ENCODE measurements around the gene RNGTT.
"Not testable (repeated sequence)": the region's sequence is repeated elsewhere in the genome, so short reads cannot be mapped to it uniquely, and the experiment has no call there.

Gene RNGTT

GRCh38 chr6:88908598-88909548 is 54.5 kb downstream of the RNGTT start:
- DNase-seq: no peak

DNA sequence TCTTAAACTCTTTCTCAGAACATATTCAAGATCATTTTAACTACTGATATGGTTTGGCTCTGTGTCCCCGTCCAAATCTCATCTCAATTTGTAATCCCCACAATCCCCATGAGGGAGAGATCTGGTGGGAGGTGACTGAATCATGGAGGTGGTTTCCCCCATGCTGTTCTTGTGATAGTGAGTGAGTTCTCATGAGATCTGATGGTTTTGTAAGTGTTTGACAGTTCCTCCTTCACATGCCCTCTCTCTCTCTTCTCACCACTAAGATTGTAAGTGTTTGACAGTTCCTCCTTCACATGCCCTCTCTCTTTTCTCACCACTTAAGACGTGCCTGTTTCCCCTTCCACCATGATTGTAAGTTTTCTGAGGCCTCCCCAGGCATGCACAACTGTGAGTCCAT is 56.3 kb downstream of the RNGTT start:
- DNase-seq: not testable (repeated sequence)

- DNase-seq: no peak
Measured at GRCh38 chr6:88899569-88900316, 63.7 kb downstream of the RNGTT start.

GRCh38 chr6:88895911-88896310 is 67.5 kb downstream of the RNGTT start:
- DNase-seq: no peak

DNA sequence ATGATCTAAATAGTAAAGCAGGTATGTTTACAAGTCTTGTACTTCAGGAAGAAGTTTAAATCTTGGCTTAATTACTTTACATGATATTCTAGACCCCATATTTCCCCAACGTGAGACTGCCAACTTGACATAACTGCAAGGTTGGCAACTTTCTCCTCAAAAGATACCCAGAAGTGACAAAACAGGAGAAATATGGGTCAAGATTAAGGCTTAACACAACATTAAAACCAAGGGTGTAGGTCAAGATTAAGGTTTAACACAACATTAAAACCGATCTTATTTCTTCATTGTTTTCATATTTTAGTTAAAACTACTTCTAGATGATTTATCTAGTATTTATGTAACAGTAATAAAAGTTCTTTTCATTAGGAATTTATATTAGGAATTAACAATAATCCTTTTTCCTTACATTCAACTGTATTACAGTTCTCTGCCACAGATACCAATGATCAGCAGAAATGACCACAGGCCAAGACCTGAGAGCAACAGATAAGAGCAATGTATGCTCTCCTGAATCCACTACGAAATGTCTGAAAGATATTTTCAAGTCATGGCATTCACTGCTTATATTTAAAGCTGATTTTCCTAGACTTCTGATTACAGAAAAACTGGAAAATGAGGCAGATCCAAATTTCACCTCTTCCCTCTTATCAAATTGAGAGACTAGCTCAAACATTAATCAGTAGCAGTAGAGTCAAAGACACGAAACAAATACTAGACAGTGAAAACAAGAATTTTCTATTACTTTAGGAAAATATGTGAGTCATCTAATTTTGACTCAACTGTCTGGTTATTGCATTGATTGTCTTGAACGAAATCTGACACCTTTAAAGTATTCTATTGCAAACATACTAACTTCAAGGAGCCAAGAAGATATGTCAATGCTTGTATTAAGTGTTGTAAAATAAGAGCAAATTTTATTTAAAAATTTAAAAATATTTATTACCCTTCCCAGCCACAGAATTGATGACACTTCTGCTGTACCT is 72.3 kb downstream of the RNGTT start:
- DNase-seq: no peak

DNA sequence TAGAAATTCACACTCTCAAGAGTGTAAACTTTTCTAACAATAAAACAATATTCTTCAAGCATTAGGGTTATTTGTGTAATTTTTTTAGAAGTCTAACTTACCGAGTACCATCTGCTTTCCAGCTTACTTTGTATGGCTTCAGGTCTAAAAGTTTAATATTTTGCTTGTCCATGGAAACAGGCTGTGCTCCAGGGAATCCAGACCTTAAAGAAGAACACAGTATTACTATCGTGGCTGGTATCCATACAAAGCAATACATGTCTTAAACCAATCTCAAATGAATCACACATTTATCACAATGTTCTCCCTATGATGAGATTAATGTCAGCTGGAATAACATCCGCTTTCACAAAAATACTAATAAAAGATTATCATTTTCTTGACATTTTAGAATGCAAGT is 73.0 kb downstream of the RNGTT start:
- no peak for DNase-seq

GRCh38 chr6:88884361-88884760 is 79.1 kb downstream of the RNGTT start:
- DNase-seq: no peak

DNA sequence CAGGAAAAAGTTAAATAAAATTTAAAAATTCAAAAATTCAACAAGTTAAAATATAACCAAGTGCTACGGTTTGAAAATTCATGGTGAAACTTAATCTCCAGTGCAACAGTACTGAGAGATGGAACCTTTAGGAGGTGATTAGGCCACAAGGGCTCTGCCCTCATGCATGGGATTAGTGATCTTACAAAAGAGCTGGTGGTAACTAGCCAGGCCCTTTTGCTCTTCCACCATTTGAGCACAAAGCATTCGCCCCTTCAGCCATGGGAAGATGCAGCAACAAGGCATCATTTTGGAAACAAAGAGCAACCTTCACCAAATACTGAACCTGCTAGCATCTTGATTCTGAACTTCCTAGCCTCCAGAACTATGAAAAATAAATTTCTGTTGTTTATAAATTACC is 80.9 kb downstream of the RNGTT start:
- DNase-seq: no peak

GRCh38 chr6:88881451-88881850 is 82.0 kb downstream of the RNGTT start:
- DNase-seq: no peak

- DNase-seq: no peak
Measured at GRCh38 chr6:88880021-88880420, 83.4 kb downstream of the RNGTT start.

- DNase-seq: no peak
Measured at GRCh38 chr6:88877893-88878292, 85.5 kb downstream of the RNGTT start.

DNA sequence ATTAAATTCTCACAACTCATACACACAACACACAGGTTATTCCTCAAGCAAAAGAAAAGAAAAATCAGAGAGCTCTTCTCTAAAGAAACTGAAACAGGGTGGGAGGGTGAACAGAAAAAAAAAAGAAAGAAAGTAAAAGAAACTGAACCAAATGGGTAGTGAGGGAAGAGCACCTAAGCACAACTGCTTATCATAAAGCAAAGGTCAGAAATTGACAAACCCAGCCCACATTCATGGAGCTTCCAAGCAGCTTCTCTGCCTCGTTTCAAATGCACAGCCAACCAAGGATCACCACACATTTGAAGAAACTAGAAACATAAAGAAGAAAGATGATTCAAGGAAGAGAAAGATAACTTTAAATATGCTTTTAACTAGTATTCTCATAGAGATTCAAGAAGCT is 90.5 kb downstream of the RNGTT start:
- DNase-seq: no peak

DNA sequence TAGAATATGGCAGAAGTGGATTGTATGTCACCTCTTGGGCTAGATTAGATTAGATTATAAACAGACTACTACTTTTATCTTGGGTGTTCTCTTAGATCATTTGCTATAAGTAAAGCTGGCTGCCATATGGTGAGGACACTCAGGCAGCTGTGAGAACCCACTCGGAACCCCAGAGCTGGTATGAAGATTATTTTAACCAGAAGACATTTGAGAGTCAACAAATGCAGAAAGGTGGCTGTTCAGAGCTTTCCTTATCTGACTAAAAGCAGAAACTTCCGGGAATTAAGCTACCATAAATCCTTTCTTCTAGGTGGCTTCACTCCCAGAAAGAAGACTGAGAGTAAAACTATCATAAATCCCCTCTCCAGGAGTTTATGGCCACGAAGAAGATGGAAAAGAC is 91.9 kb downstream of the RNGTT start:
- no peak for DNase-seq

DNA sequence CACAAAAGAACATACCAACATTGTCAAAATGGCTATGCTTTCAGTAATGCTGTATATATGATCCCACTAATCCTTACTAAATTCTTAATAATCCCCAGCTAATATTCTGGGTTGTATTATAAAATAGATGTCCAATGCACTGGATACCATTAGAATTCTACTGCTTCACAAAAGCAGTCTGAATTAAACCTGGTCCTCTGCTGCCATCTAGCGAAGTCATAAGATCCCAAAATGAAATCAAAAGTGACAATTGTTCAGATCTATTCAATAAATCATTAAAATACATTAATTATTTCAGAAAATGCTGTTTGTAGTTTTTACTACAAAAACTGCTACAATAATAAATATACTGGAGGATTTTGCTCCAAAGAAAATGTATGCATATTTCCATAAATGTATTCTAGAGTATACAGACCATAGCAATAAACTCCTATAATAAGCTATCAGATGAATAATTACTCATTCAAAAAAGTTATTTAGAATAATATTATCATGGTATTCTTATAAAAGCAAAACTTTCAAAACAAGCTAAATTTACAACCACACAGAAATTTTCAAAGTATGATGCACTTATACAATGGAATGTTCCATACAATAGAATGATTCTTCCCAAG is 92.6 kb downstream of the RNGTT start:
- DNase-seq: peak in 1 of 2 donors; percentile 70

DNA sequence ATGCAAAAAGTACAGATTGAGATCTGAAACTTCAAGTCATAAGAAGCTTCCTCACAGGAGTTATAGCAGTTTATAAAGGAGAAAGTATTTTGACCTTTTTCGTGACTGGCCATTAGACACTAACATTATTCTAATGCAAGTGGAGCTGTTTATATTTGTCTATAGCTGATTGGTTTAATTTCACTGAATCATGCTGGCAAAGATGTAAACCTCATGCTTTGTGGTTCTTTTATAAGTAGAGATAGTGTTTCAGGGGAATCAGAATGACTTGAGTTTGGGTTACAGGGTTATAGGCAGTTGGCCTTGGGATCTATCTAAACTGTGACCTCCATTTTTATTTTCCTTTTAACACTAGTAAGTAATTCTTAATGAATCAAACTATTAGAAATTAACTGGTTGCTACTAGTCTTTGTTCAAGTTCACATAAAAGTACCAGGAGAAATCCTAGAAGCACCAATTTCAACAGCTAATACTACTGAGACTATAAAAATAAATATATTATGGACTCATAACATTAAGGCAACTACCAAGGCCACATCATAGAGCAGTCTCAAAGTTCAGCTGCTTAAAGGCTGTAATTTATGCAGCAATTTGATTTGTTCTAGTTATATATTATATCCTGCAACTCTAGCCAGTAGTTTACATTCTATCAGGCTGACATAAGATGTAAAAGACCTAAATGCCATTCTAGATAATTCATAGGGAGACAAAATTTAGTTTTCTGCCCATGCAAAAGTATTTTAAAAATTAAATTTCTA is 94.0 kb downstream of the RNGTT start:
- no peak for DNase-seq

DNA sequence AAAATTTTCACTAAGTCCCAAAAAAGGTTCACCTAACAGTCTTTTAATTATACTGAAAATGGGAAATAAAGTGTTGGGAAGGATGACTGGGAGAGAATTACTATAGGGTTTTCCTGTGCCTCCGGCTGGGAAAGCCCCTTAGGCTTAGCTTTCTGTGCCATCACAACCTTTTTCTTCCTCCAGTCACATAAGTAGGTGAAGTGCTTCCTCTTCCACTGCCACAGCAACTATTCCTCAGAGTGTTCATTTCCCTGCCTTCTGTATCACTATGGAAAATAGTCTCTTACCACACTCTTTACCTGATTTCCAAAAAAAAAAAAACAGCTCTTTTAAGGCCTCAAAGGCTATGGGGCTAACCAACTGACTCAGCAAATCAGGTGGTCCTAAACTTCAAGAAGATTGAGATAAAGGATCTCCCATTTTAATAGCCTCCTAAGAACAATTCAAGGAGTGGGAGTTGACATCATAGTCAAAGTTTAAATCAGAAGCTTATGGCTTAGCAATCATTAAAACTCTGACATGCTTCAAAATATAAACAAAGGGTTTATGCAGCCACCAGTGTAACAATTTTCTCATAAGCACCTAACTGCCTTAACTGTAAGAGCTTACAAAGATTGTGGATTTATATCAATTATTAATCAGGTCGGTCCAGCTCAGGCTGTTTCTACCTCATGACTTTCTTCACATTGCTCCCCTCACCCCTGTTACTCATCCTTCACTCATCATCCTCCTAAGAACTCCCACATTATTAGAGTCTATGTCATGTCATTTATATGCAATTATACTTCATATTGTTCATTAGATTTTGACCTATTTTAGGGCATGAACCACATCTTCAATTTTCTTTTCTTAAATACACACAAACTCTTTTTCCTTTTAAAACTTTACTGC is 95.3 kb downstream of the RNGTT start:
- DNase-seq: no peak

GRCh38 chr6:88866856-88867255 is 96.6 kb downstream of the RNGTT start:
- DNase-seq: no peak

DNA sequence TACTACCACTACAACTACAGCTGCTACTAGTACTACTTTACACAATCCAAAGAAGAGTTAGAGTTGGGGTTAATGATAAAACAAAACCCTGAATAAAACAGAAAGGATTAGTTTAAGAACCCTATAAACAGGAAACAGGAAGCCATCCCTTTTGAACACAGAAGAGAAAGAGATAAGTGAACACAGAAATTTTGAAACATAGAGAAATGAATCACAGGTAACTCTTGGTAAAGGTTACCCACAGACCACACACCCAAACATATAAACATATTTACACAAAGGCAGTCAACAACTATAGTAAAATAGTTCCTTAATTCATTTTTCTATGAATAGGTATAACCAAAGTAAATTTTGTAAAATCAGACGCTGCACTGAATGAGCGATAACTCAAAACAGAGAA is 98.1 kb downstream of the RNGTT start:
- no peak for DNase-seq

DNA sequence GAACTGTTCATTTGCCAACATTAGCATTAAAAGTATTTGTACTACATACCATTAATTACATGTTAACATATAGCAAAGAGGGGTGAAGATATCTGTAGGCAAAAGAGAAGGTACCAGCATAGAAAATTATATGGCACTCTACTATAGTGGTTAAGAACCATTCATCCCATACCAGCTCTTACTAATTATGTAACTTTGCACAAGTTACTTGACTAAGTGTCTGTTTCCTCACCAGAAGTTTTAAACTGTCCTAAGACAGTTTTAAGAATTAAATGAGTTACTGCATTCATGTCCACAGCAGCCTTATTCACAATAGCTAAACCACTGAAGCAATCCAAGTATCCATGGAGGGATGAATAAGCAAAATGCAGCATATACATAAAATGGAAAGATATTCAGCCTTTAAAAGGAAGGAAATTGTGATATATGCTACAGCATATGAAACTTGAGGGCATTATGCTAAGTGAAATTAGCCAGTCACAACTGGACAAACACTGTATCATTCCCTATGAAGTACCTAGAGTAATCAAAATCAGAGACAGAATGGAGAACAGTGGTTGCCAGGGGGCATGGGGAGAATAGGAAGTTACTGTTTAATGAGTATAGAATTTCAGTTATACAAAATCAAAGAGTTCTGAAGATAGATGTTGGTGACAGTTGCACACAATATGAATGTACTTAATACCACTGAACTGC is 98.9 kb downstream of the RNGTT start:
- no peak for DNase-seq

- DNase-seq: no peak
Measured at GRCh38 chr6:88860310-88860709, 103.1 kb downstream of the RNGTT start.

Measured in hippocampal formation (tissue), 2 donors.